H1 (cell line): ENCODE measurements around the gene GAPDHS.

Experiments used
- CBX5 ChIP-seq: fragments of 300-800, 300-1000 bp; sonication (generic); IDR thresholded peaks from 2 replicates; pipeline ENCODE4 v1.7.1; 2016; ENCODE audit warnings: antibody characterized with exemption, low read length, low read depth
- CEBPB ChIP-seq: IDR thresholded peaks from 2 replicates; pipeline ENCODE4 v1.6.1; 2012; ENCODE audit warnings: low read depth, low read length
- CREB1 ChIP-seq: IDR thresholded peaks from 2 replicates; pipeline ENCODE4 v1.6.1; 2012; ENCODE audit warnings: inconsistent platforms
- E2F6 ChIP-seq: IDR thresholded peaks from 2 replicates; pipeline ENCODE4 v1.6.1; 2012; ENCODE audit warnings: inconsistent platforms
- KDM1A ChIP-seq: fragments of 200-600, 300-600 bp; sonication (generic); IDR thresholded peaks from 2 replicates; pipeline ENCODE4 v1.7.1; 2016; ENCODE audit warnings: mild to moderate bottlenecking, low read length, borderline replicate concordance
- POLR2A ChIP-seq, 2 experiments: IDR thresholded peaks; 1 replicate in 1 of 2; 2 replicates in 1 of 2; pipeline ENCODE4 v1.6.1; 2011; ENCODE audit warnings: low read depth in 2 of 2, low read length in 2 of 2, mild to moderate bottlenecking in 2 of 2; ENCODE audit errors: control extremely low read depth in 1 of 2
- POLR2AphosphoS5 ChIP-seq: IDR thresholded peaks from 2 replicates; pipeline ENCODE4 v1.6.1; 2011; ENCODE audit warnings: low read depth, low read length
- RAD21 ChIP-seq, 2 experiments: IDR thresholded peaks in 1 of 2; conservative IDR thresholded peaks in 1 of 2; 2 replicates each; pipeline ENCODE4 v1.6.1; 2011; ENCODE audit warnings: low read depth in 2 of 2, low read length in 2 of 2, improper control_type of control experiment in 1 of 2, inconsistent platforms in 1 of 2, mild to moderate bottlenecking in 1 of 2, moderate library complexity in 1 of 2
- RNF2 ChIP-seq: fragments of 200-900, 300-1000 bp; sonication (generic); IDR thresholded peaks from 2 replicates; pipeline ENCODE4 v1.7.1; 2016; ENCODE audit warnings: borderline replicate concordance, low read depth, mild to moderate bottlenecking, antibody characterized with exemption, low read length; ENCODE audit not compliant: poor library complexity, severe bottlenecking; ENCODE audit errors: missing control alignments
- TAF1 ChIP-seq: IDR thresholded peaks from 2 replicates; pipeline ENCODE4 v1.6.1; 2011; ENCODE audit warnings: mild to moderate bottlenecking, low read depth, low read length
- YY1 ChIP-seq: IDR thresholded peaks from 2 replicates; pipeline ENCODE4 v1.6.1; 2011; ENCODE audit warnings: low read depth, mild to moderate bottlenecking, low read length
- TF ChIP-seq, protein P1 (sequence below), 3 experiments: IDR thresholded peaks; 1 replicate in 2 of 3; 2 replicates in 1 of 3; pipeline versions ENCODE4 v1.5.1 to v1.6.1; 2011; ENCODE audit warnings: low read length in 3 of 3, mild to moderate bottlenecking in 3 of 3, inconsistent platforms in 2 of 3, low read depth in 1 of 3, moderate library complexity in 1 of 3; ENCODE audit not compliant: insufficient read depth in 1 of 3; ENCODE audit errors: control extremely low read depth in 1 of 3
- TF ChIP-seq, protein P2 (sequence below): IDR thresholded peaks from 2 replicates; pipeline ENCODE4 v1.6.1; 2011; ENCODE audit warnings: low read depth, mild to moderate bottlenecking, low read length; ENCODE audit not compliant: insufficient read depth
- TF ChIP-seq, protein P3 (sequence below): IDR thresholded peaks from 2 replicates; pipeline ENCODE4 v1.6.1; 2011; ENCODE audit warnings: low read length, improper control_type of control experiment

DNA sequence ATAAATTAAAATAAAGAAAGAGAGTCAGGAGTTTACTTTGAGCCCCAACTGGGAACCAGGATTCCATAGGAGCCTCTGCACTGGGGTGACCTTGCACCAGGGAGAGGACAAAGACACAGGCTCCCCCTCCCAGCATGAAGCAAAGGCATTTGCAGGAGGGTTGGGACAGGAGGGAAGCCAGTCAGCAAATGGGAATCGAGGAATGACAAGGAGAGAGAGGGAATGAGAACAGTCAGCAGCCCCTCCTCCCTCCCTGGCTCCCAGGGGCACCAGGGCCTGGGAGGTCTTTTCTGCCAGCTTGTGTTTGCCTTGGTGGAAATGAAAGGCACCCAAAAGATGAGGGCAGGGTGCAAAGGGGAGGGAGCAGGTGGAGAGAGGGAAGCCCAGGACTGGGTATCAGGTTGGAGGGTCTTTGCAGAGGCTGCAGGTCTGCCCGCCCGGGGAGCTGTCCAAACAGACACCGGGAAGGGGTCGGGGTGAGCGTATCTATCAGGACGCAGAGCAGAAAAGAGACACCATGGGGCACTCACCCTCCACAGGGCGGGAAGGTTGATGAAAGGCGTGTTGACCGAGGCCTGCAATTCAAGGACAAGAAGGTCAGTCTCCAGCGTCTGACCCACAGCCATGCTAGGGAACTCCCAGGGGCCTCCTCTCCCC, 8.9 kb upstream of the GAPDHS start:
- TF ChIP-seq, protein P1, sequence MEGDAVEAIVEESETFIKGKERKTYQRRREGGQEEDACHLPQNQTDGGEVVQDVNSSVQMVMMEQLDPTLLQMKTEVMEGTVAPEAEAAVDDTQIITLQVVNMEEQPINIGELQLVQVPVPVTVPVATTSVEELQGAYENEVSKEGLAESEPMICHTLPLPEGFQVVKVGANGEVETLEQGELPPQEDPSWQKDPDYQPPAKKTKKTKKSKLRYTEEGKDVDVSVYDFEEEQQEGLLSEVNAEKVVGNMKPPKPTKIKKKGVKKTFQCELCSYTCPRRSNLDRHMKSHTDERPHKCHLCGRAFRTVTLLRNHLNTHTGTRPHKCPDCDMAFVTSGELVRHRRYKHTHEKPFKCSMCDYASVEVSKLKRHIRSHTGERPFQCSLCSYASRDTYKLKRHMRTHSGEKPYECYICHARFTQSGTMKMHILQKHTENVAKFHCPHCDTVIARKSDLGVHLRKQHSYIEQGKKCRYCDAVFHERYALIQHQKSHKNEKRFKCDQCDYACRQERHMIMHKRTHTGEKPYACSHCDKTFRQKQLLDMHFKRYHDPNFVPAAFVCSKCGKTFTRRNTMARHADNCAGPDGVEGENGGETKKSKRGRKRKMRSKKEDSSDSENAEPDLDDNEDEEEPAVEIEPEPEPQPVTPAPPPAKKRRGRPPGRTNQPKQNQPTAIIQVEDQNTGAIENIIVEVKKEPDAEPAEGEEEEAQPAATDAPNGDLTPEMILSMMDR (IDR thresholded peaks at IDR 0.05; ENCODE audit: control extremely low read depth in 1 of 3, insufficient read depth in 1 of 3, low read depth in 1 of 3, low read length in 3 of 3) = no peak
- TF ChIP-seq RAD21 (IDR thresholded peaks at IDR 0.05 in 1 of 2, conservative IDR thresholded peaks at IDR 0.05 in 1 of 2; ENCODE audit: low read depth in 2 of 2, low read length in 2 of 2) = no peak
- TF ChIP-seq CEBPB = no peak
- no peak for TF ChIP-seq KDM1A
- TF ChIP-seq, protein P2, sequence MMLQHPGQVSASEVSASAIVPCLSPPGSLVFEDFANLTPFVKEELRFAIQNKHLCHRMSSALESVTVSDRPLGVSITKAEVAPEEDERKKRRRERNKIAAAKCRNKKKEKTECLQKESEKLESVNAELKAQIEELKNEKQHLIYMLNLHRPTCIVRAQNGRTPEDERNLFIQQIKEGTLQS = no peak
- TF ChIP-seq, protein P3, sequence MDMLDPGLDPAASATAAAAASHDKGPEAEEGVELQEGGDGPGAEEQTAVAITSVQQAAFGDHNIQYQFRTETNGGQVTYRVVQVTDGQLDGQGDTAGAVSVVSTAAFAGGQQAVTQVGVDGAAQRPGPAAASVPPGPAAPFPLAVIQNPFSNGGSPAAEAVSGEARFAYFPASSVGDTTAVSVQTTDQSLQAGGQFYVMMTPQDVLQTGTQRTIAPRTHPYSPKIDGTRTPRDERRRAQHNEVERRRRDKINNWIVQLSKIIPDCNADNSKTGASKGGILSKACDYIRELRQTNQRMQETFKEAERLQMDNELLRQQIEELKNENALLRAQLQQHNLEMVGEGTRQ = no peak
- TF ChIP-seq YY1 = no peak
- TF ChIP-seq CBX5 = no peak
- TF ChIP-seq POLR2A (IDR thresholded peaks at IDR 0.05; ENCODE audit: control extremely low read depth in 1 of 2, low read depth in 2 of 2, low read length in 2 of 2) = no peak
- no peak for TF ChIP-seq POLR2AphosphoS5
- no peak for TF ChIP-seq TAF1
- TF ChIP-seq RNF2 = no peak
- peak; percentile 49; the same call in 1 of the 2 replicates for TF ChIP-seq E2F6
- no peak for TF ChIP-seq CREB1
